M059J (cell line): ENCODE results near the gene SRP54. TPM values are rescaled to one million over a fixed set of nuclear protein-coding genes. Genes with fewer than 3 reads are reported as not detected.
"Not testable (repeated sequence)": the region's sequence is repeated elsewhere in the genome, so short reads cannot be mapped to it uniquely, and the experiment has no call there.

Source experiments
- DNase-seq: peaks from one replicate; pipeline ENCODE4 v3.0.0-alpha.2; 2012; ENCODE audit warnings: low read depth
- total RNA-seq: library from RNA; depleted of rRNA; stranded (reverse); fragments of >200 nt; shearing (Covaris generic); gene quantifications from 2 replicates; pipeline ENCODE4 v1.2.3, GENCODE V29; 2014; rRNA removed

The SRP54 gene
- total RNA-seq, 1 experiment from 2014 or later: 110 TPM

GRCh38 chr14:35046751-35047536 lies 64.2 kb downstream of the SRP54 start:
- peak; percentile 50 for DNase-seq

GRCh38 chr14:35047976-35048513 lies 65.3 kb downstream of the SRP54 start:
- no peak for DNase-seq

DNA sequence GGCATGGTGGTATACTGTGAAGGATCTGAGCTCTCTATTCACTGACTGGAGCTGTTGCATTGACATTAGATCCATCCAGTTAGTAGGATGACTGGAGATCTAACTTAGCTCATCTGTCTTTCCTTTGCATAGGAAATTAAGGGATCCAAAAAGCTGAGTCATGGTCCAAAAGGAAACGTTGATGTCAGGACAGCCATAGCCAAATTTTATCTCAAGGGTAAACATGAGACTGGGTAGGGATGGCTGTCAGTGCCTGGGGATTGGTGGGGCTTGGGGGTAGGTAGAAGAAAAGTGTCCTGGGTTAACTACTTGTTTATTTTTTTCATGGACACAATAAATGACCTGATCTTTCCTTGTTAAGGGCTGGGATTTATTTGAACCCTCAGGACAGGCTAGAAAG lies 67.9 kb downstream of the SRP54 start:
- DNase-seq: peak; percentile 66

DNA sequence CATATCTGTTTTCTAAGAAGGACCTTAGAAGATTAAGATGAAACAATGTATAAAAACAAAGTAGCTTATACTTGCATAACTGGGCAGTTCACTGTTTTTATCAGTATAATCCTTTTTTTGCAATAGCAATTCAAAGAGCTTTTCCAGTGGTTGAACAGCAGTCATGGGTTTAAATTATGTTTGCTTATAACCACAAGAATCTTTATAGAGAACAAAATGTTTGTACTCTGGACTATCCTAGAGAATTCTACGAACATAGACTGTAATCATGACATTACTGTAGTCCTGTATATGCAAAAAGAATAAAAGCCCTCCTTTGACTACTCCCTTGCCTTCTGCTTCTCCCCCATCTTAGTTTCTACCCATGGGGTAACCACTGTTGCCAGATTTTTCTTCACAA lies 69.0 kb downstream of the SRP54 start:
- DNase-seq: peak; percentile 11

- no peak for DNase-seq
Measured at GRCh38 chr14:35052637-35053036, 69.8 kb downstream of the SRP54 start.

DNA sequence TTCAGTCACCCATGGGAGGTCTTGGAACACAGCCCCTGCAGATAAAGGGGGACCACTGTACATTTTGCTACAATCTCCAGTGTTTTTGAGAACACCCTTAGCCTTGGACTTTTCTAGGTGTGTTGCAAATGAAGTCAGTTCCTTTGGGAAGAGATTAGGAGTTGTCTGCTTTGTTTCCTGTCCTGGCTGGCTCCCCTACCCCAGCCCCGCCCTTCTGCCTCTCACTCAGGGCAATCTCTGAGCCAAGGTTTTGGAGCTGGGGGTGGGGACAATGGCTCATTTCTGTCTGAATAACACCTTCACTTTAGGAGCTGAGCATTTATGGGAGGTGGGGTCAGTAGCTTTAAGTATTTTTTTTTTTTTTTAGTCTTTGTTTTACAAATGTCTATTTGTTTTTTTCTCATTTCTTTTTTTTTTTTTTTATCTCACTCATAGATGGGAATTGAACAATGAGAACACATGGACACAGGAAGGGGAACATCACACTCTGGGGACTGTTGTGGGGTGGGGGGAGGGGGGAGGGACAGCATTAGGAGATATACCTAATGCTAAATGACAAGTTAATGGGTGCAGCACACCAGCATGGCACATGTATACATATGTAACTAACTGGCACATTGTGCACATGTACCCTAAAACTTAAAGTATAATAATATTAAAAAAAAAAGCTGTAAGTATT lies 78.5 kb downstream of the SRP54 start:
- peak; percentile 17 for DNase-seq

GRCh38 chr14:35065731-35066130 lies 82.9 kb downstream of the SRP54 start:
- not testable (repeated sequence) for DNase-seq

DNA sequence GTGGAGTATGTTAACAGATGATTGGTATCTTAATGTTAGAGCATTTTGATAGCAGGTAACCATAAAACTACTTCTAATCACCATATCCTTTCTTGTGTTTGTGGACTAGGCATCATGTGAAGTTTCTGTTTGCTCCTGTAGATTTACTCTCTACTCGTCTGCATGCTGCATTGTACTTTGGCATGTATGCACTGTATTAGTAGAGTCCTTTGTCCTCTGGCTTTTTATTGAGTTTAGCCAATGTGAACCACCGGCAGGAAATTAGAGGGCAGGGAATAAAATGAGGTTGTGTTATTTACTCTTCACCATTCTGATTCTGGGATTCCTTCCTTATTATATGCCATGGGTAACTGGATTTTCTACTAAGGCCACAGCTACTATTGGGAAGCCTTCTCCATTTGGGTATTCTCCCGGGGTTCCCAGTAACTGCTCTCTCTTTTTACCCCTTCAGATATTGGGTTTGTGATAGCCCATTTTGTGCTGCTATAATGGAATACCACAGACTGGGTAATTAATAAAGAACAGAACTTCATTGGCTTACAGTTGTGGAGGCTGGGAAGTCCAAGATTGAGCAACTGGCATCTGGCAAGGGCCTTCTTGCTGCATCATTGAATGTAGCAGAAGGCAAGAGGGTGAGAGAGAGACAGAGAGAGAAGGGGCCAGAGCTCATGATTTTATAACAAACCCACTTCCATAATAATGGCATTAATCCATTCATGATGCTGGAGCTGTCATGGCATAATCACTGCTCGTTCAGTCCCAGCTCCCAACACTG lies 85.6 kb downstream of the SRP54 start:
- no peak for DNase-seq

DNA sequence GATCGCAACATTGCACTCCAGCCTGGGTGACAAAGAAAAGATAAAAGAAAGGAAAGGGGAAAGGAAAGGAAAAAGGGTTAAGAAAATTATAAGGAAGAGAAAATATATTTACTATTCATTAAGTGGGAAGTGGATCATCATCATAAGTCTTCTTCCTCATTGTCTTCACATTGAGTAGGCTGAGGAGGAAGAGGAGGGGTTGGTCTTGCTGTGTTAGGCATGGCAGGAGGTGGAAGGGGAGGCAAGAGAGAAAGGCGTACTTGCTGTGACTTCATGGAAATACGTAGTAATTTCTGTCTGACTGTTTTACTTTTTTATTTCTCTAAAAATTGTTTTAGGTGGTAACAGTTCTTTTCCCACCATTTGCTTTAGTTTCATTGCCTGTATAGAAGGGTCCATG lies 89.4 kb downstream of the SRP54 start:
- DNase-seq: no peak

DNA sequence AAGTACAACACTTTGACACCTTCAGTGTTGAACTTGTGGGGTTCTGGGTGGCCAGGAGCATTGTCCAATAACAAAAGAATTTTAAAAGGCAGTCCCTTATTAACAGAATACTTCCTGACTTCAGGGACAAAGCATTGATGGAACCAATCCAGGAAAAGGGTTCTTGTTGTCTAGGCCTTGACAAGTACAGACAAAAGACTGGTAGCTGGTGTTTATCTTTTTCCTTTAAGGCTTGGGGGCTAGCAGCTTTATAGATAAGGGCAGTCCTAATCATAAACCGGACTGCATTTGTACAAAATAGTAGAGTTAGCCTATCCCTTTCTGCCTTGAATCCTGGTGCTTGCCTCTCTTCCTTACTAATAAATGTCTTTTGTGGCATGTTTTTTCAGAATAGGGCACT lies 90.7 kb downstream of the SRP54 start:
- no peak for DNase-seq

DNA sequence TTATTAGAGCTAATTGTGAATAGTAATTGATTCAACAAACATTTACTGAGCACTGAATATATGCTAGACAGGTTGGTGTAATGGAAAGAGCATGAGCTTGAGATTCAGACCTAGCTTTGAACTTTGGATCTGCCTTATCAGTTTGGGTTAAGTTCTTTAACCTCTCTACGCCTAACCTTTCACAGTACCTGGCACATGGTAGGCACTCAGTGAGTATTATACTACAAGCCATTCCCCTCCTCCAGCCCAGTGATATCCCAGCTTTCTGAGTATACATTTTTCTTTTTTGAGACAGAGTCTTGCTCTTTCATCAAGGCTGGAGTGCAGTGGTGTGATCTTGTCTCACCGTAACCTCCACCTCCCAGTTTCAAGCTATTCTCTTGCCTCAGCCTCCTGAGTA lies 95.3 kb downstream of the SRP54 start:
- no peak for DNase-seq

Other genes with a start within 250 kb of the SRP54 start
- gene BAZ1A, start 107.6 kb upstream of the SRP54 start, total RNA-seq: 23.7 and 39.6 TPM in 2 replicates
- 40.6 and 49.9 TPM in 2 replicates for gene FAM177A1, start 63.3 kb downstream of the SRP54 start, total RNA-seq
- 20.6 and 23.7 TPM in 2 replicates for gene PPP2R3C, start 139.0 kb downstream of the SRP54 start, total RNA-seq
- 38.2 and 54.3 TPM in 2 replicates for gene PRORP, start 139.6 kb downstream of the SRP54 start, total RNA-seq